GM19238 (cell line): ENCODE results near the gene RCCD1.
"Not testable (repeated sequence)": the region's sequence is repeated elsewhere in the genome, so short reads cannot be mapped to it uniquely, and the experiment has no call there.

Experiments used
- DNase-seq: peaks from one replicate; pipeline ENCODE4 v3.0.0; 2011; ENCODE audit warnings: low spot score; ENCODE audit not compliant: insufficient read length

The RCCD1 gene

DNA sequence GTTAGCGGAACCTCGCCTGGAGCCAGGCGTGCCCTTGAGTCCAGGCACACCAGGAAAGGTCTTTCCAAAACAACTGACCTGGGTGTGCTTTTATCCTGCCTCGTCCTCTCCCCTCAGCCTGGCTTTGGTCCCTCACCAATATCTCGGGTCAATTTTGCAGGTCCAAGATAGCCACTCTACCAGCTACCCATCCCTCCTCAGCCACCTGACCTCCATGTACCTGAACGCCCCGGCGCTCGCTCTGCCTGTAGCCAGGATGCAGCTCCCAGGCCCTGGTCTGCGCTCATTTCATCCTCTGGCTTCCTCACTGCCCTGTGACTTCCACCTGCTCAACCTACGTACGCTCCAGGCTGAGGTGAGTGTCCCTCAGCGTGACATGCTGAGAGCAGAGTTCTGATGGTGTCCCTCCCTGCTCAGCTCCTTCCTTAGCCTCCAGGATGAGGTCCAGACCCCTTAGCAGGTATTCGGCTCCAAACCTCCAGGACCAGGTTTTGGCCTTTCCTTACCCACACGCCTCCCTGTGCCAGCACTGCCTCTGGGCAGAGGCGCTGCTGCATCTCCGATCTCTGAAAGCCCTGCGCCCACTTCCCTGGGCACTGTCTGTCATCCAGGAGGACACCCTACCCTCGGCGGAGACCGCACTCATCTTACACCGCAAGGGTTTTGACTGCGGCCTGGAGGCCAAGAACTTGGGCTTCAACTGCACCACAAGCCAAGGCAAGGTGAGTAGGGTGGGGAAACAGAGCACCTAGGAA lies 36.5 kb upstream of the RCCD1 start:
- no peak for DNase-seq

GRCh38 chr15:90918835-90919234 lies 35.8 kb upstream of the RCCD1 start:
- no peak for DNase-seq

- no peak for DNase-seq
Measured at GRCh38 chr15:90921887-90922286, 32.8 kb upstream of the RCCD1 start.

- DNase-seq: peak; percentile 70
Measured at GRCh38 chr15:90922712-90923322, 31.9 kb upstream of the RCCD1 start.

DNA sequence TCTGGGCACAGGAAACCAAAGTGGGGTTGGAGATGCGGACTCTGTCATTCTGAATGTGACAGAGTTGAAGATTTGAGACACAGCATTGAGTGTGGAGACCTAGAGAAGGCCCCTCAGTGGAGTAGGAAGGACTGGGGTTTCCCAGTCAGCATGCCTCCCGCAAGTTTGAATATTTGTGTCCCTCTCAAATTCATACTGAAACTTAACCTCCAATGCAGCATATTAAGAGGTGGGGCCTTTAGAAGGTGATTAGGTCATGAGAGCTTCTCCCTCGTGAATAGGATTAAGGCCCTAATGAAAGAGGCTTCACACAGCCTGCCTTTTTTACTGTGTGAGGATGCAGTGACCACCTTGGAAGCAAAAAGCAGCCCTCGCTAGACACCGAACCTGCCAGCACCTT lies 30.3 kb upstream of the RCCD1 start:
- peak; percentile 61 for DNase-seq

GRCh38 chr15:90926766-90927165 lies 27.9 kb upstream of the RCCD1 start:
- DNase-seq: not testable (repeated sequence)

GRCh38 chr15:90928106-90928505 lies 26.6 kb upstream of the RCCD1 start:
- not testable (repeated sequence) for DNase-seq

- DNase-seq: no peak
Measured at GRCh38 chr15:90929246-90930019, 25.3 kb upstream of the RCCD1 start.

- no peak for DNase-seq
Measured at GRCh38 chr15:90930861-90931574, 23.7 kb upstream of the RCCD1 start.

- DNase-seq: no peak
Measured at GRCh38 chr15:90931575-90931827, 23.2 kb upstream of the RCCD1 start.

DNA sequence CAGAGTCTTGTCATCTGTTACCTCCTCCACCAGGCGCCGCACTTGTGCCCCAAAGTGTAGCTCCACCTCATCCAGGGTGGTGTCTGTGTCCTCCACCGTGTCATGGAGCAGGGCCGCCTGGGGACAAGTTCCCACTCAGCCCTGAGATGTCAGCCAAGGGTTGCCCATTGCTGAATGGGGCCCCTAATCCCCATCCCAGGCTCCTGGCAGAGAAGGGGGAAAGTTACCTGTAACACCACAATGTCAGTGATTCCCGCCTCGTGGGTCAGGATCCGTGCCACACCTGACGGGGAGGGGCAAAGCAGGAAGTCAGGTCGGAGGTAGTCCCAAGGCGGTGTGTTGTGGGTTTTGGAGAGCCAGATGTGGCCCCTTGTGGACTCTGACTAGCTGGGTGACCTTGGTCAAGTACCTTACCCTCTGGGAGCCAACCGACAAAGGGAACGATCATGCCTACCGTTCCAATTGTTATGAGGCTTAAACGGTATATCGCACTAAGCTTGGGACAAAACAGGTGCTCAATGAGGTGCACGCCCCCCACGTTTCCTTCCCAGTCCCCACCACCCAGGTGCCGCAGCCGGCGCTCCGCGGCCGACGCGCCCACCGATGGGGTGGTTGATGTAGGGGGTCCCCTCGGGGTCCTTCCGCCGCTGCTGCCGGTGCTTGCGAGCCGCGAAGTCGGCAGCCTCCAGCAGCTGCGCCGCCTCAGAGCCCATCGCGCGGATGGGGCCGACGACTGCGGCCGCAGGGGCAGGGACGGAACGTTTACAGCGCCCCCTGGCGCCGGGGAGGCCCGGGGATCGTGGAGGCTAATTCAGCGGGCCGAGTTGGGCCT lies 22.6 kb upstream of the RCCD1 start, which contains the start of gene HDDC3:
TSS of gene HDDC3 (minus strand) at position 722 of the 832 bp plus-strand sequence. CDS start at position 713, 9 bp downstream.
- peak; percentile 83 for DNase-seq

- no peak for DNase-seq
Measured at GRCh38 chr15:90932660-90932991, 22.1 kb upstream of the RCCD1 start.

DNA sequence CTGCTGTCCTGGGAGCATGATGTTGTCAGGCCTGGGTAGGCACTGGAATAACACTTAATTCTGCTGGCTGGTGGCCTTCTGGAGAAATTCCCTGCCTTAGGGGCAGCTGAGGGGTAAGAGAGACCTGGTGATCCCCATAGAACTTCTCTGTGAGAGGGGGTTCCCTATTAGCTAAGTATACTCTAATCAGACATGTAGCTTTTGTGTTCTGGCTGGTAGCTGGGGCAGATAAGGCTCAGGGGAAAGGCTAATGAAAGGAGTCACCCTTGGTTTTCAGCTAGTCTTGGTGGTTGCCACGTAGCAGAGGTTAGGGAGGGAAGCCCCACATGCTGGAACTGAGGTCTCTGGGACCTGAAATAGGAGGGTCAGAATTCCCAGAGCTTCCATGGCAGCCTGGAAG lies 21.4 kb upstream of the RCCD1 start:
- DNase-seq: no peak

- DNase-seq: peak; percentile 79
Measured at GRCh38 chr15:90934256-90934948, 20.3 kb upstream of the RCCD1 start.

DNA sequence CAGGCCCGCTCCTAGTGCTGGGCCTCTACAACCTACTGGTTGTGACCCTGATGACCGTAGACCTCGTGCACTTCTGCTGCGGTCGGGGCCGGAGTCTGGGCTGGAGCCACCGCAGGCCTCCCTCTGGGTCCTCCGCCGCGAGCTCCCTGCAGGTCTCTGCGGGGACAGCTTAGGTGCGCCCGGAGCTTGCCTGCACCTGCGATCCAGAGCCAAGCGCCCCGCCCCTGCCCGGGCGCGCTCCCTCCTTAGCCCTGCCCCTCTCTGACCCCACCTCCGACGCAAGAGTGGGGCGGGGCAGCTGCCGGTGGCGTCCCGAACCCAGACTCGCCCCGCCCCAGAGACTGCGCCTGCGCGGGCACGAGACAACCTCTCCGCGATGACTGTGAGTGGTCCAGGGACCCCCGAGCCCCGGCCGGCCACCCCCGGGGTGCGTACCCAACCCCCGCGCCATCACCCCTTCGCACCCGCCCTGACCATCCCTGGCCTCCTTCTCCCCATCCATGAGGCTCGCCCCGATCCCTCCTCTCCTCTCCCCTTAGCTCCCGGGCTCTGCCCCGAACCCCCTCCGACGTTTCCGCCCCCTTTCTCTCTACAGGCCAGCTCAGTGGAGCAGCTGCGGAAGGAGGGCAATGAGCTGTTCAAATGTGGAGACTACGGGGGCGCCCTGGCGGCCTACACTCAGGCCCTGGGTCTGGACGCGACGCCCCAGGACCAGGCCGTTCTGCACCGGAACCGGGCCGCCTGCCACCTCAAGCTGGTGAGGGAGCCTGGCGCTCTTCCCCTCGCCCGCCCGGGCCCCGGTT lies 19.5 kb upstream of the RCCD1 start, which contains the start of gene UNC45A:
TSS of gene UNC45A (plus strand) at position 337 of the 803 bp plus-strand sequence. CDS start at position 377, 40 bp downstream.
- DNase-seq: peak; percentile 92

- no peak for DNase-seq
Measured at GRCh38 chr15:90936823-90937222, 17.9 kb upstream of the RCCD1 start.

GRCh38 chr15:90938261-90938660 lies 16.4 kb upstream of the RCCD1 start:
- DNase-seq: no peak

GRCh38 chr15:90939756-90940155 lies 14.9 kb upstream of the RCCD1 start:
- DNase-seq: no peak

DNA sequence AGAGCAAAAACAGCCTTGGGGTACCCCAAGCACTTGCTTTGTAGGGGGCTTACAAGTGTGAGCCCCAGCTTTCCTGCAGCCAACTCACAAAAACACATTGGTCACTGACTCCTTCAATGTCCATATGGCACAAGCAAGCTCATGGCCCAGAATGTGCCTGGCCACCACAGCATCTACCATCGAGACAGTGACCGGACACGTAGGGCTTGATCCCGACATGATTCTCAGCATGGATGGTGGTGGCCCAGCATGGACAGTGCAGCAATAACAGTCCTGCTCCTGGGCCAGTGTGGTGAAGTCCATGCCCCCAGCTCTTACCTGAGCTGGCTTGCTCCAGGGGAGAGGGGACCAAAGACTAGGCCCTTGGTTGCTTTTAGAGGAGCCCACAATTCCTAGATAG lies 13.6 kb upstream of the RCCD1 start:
- DNase-seq: no peak
